ENCODE results near the gene PELI3.

Gene PELI3

GRCh38 chr11:66497206-66497605 lies 30.5 kb downstream of the PELI3 start:
- DNase-seq (ENCODE audit: low read depth, low spot score), result no peak

- DNase-seq (ENCODE audit: low read depth, low spot score), result no peak
These were observed 31.8 kb downstream of the PELI3 start for GRCh38 chr11:66498506-66498905.

- DNase-seq (ENCODE audit: low read depth, low spot score), result no peak
These were observed 38.6 kb downstream of the PELI3 start for GRCh38 chr11:66505276-66505816.

GRCh38 chr11:66509131-66509561 lies 42.4 kb downstream of the PELI3 start:
- DNase-seq (ENCODE audit: low read depth, low spot score), result no peak

GRCh38 chr11:66510271-66510989 lies 43.7 kb downstream of the PELI3 start, which contains the start of gene BBS1:
Gene BBS1 (plus strand): TSS chr11:66510635. CDS start chr11:66510660, 25 bp downstream.
- DNase-seq (ENCODE audit: low read depth, low spot score), result no peak

- no peak for DNase-seq (ENCODE audit: low read depth, low spot score)
These were observed 44.3 kb downstream of the PELI3 start for GRCh38 chr11:66510990-66511339.

- no peak for DNase-seq (ENCODE audit: low read depth, low spot score)
These were observed 56.9 kb downstream of the PELI3 start for GRCh38 chr11:66523611-66524010.

- DNase-seq (ENCODE audit: low read depth, low spot score), result no peak
These were observed 57.8 kb downstream of the PELI3 start for GRCh38 chr11:66524304-66525040.
